Neural cell (in vitro differentiated cells): ENCODE data around the gene FAM229B. TPM values are rescaled to one million over a fixed set of nuclear protein-coding genes. Genes with fewer than 3 reads are reported as not detected.

Experiments
- H2AFZ ChIP-seq: fragments of 200-600, 300-800 bp; sonication (generic), shearing (Covaris generic); 2 replicates; pipeline ENCODE4 v1.6.0; 2014; ENCODE audit warnings: low read depth, mild to moderate bottlenecking, antibody characterized with exemption, low read length, moderate library complexity
- H3F3A ChIP-seq: fragments of 200-600 bp; shearing (Covaris generic); 2 replicates; pipeline ENCODE4 v1.6.1; 2016; ENCODE audit warnings: mild to moderate bottlenecking, moderate library complexity, mixed read lengths, antibody characterized with exemption, low read length; ENCODE audit not compliant: insufficient read depth, poor library complexity, severe bottlenecking
- H3K27ac ChIP-seq: fragments of 200-600, 300-800 bp; sonication (generic), shearing (Covaris generic); 2 replicates; pipeline ENCODE4 v1.5.1; 2014; ENCODE audit warnings: mild to moderate bottlenecking, low read length, moderate library complexity
- H3K27me3 ChIP-seq: fragments of 300-800, 200-600 bp; sonication (generic), shearing (Covaris generic); 2 replicates; pipeline ENCODE4 v1.6.0; 2014; ENCODE audit warnings: mild to moderate bottlenecking, low read depth, low read length, moderate library complexity; ENCODE audit not compliant: insufficient read depth
- H3K36me3 ChIP-seq: fragments of 300-800, 200-600 bp; sonication (generic), shearing (Covaris generic); 2 replicates; pipeline ENCODE4 v1.5.1; 2014; ENCODE audit warnings: mild to moderate bottlenecking, antibody characterized with exemption, low read length, moderate library complexity; ENCODE audit not compliant: insufficient read depth
- H3K4me2 ChIP-seq: fragments of 300-800, 200-600 bp; sonication (generic), shearing (Covaris generic); 2 replicates; pipeline ENCODE4 v1.6.0; 2014; ENCODE audit warnings: mild to moderate bottlenecking, low read length
- H3K4me3 ChIP-seq: fragments of 300-800, 200-600 bp; sonication (generic), shearing (Covaris generic); 2 replicates; pipeline ENCODE4 v1.5.1; 2014; ENCODE audit warnings: mild to moderate bottlenecking, low read length, moderate library complexity
- H3K79me2 ChIP-seq: fragments of 200-600 bp; shearing (Covaris generic); replicated peaks from 2 replicates; pipeline ENCODE4 v1.6.0; 2014; ENCODE audit warnings: mild to moderate bottlenecking, low read length, moderate library complexity; ENCODE audit not compliant: insufficient read depth
- H3K9ac ChIP-seq: fragments of 300-800, 200-600 bp; sonication (generic), shearing (Covaris generic); 2 replicates; pipeline ENCODE4 v1.6.1; 2016; ENCODE audit warnings: mild to moderate bottlenecking, low read length, mixed read lengths
- H3K9me2 ChIP-seq: fragments of 200-600 bp; shearing (Covaris generic); 2 replicates; pipeline ENCODE4 v1.6.1; 2016; ENCODE audit warnings: mild to moderate bottlenecking, low read length, mixed read lengths; ENCODE audit not compliant: insufficient read depth
- H3K9me3 ChIP-seq: fragments of 200-600, 300-800 bp; sonication (generic), shearing (Covaris generic); 2 replicates; pipeline ENCODE4 v1.6.1; 2016; ENCODE audit warnings: mild to moderate bottlenecking, mixed run types, low read length, moderate library complexity, mixed read lengths
- H4K20me1 ChIP-seq: fragments of 200-600 bp; shearing (Covaris generic); 2 replicates; pipeline ENCODE4 v1.6.1; 2016; ENCODE audit warnings: mild to moderate bottlenecking, mixed run types; ENCODE audit not compliant: insufficient read depth
- CTCF ChIP-seq: fragments of 450-650 bp; IDR thresholded peaks from 2 replicates; pipeline ENCODE4 v1.5.1; 2014; ENCODE audit warnings: antibody characterized with exemption, mild to moderate bottlenecking, moderate library complexity; ENCODE audit not compliant: poor library complexity, severe bottlenecking
- EP300 ChIP-seq: fragments of 450-650 bp; conservative IDR thresholded peaks from 2 replicates; pipeline ENCODE4 v1.6.1; 2014; ENCODE audit warnings: antibody characterized with exemption, mild to moderate bottlenecking, moderate library complexity; ENCODE audit not compliant: poor library complexity, severe bottlenecking
- EZH2 ChIP-seq: fragments of 200-600, 300-800 bp; shearing (Covaris generic), sonication (generic); IDR thresholded peaks from 2 replicates; pipeline ENCODE4 v1.6.1; 2014; ENCODE audit warnings: antibody characterized with exemption, low read length, borderline replicate concordance, mild to moderate bottlenecking; ENCODE audit not compliant: insufficient read depth, poor library complexity, severe bottlenecking
- MXI1 ChIP-seq: fragments of 450-650 bp; conservative IDR thresholded peaks from 2 replicates; pipeline ENCODE4 v1.6.1; 2014; ENCODE audit warnings: antibody characterized with exemption, mild to moderate bottlenecking; ENCODE audit not compliant: poor library complexity, severe bottlenecking
- POLR2AphosphoS5 ChIP-seq: IDR thresholded peaks from 2 replicates; pipeline ENCODE4 v1.6.1; 2012
- RAD21 ChIP-seq: fragments of 450-650 bp; conservative IDR thresholded peaks from 2 replicates; pipeline ENCODE4 v1.6.1; 2014; ENCODE audit warnings: antibody characterized with exemption, mild to moderate bottlenecking, moderate library complexity
- SMC3 ChIP-seq: fragments of 450-650 bp; conservative IDR thresholded peaks from 2 replicates; pipeline ENCODE4 v1.6.1; 2014; ENCODE audit warnings: antibody characterized with exemption, mild to moderate bottlenecking, moderate library complexity; ENCODE audit not compliant: poor library complexity
- TAF1 ChIP-seq: IDR thresholded peaks from 2 replicates; pipeline ENCODE4 v1.6.1; 2012; ENCODE audit warnings: low read depth
- polyA plus RNA-seq: library from polyadenylated mRNA; depleted of rRNA; stranded (reverse); fragments of >200 nt; gene quantifications from 2 replicates; pipeline ENCODE4 v1.2.3, GENCODE V29; 2014
- TF ChIP-seq, protein P1 (sequence below): IDR thresholded peaks from 2 replicates; pipeline ENCODE4 v1.6.1; 2012; ENCODE audit warnings: borderline replicate concordance

FAM229B gene
- polyA plus RNA-seq, 1 donor from 2014 or later = 142 TPM

- H3F3A ChIP-seq = no peaks in the 10 kb centered on the region
- no peaks in the 10 kb centered on the region for H3K36me3 ChIP-seq
- no peak overlapping the region for H3K4me3 ChIP-seq
- no peak overlapping the region for H2AFZ ChIP-seq
- TF ChIP-seq, protein P1, sequence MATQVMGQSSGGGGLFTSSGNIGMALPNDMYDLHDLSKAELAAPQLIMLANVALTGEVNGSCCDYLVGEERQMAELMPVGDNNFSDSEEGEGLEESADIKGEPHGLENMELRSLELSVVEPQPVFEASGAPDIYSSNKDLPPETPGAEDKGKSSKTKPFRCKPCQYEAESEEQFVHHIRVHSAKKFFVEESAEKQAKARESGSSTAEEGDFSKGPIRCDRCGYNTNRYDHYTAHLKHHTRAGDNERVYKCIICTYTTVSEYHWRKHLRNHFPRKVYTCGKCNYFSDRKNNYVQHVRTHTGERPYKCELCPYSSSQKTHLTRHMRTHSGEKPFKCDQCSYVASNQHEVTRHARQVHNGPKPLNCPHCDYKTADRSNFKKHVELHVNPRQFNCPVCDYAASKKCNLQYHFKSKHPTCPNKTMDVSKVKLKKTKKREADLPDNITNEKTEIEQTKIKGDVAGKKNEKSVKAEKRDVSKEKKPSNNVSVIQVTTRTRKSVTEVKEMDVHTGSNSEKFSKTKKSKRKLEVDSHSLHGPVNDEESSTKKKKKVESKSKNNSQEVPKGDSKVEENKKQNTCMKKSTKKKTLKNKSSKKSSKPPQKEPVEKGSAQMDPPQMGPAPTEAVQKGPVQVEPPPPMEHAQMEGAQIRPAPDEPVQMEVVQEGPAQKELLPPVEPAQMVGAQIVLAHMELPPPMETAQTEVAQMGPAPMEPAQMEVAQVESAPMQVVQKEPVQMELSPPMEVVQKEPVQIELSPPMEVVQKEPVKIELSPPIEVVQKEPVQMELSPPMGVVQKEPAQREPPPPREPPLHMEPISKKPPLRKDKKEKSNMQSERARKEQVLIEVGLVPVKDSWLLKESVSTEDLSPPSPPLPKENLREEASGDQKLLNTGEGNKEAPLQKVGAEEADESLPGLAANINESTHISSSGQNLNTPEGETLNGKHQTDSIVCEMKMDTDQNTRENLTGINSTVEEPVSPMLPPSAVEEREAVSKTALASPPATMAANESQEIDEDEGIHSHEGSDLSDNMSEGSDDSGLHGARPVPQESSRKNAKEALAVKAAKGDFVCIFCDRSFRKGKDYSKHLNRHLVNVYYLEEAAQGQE = no peak
- TF ChIP-seq TAF1 = no peak
- TF ChIP-seq SMC3 = no peak
- TF ChIP-seq POLR2AphosphoS5 = no peak
- TF ChIP-seq EP300 = no peak
- H3K9ac ChIP-seq = no peak overlapping the region
- H3K4me2 ChIP-seq = no peak overlapping the region
- H3K79me2 ChIP-seq = no peaks in the 10 kb centered on the region
- H3K27me3 ChIP-seq = no peaks in the 10 kb centered on the region
- no peaks in the 10 kb centered on the region for H3K9me2 ChIP-seq
- H3K27ac ChIP-seq = no peak overlapping the region
- no peaks in the 10 kb centered on the region for H3K9me3 ChIP-seq
- H4K20me1 ChIP-seq = no peaks in the 10 kb centered on the region
These were observed 48.0 kb upstream of the FAM229B start for GRCh38 chr6:112039431-112039770.

- Histone ChIP-seq H3K27me3 (no peaks in the 10 kb centered on the region), H3K36me3 (no peaks in the 10 kb centered on the region), H3F3A (no peaks in the 10 kb centered on the region), H3K79me2 (no peaks in the 10 kb centered on the region), H3K9me2 (no peaks in the 10 kb centered on the region), H3K9ac (no peak overlapping the region), H2AFZ (no peak overlapping the region), H3K4me3 (no peak overlapping the region), H3K4me2 (no peak overlapping the region), H4K20me1 (no peaks in the 10 kb centered on the region), H3K9me3 (no peaks in the 10 kb centered on the region), H3K27ac (no peak overlapping the region)
- TF ChIP-seq, protein P1 = no peak
These were observed 46.4 kb upstream of the FAM229B start for GRCh38 chr6:112040956-112041355.

GRCh38 chr6:112041535-112041934 is 45.9 kb upstream of the FAM229B start:
- Histone ChIP-seq H3K27ac (no peak overlapping the region), H2AFZ (no peak overlapping the region), H3K36me3 (no peaks in the 10 kb centered on the region)

More at GRCh38 chr6:112041535-112041934, 45.9 kb upstream of the FAM229B start:
- Histone ChIP-seq H3K9me2 (no peaks in the 10 kb centered on the region), H3F3A (no peaks in the 10 kb centered on the region), H3K4me2 (no peak overlapping the region), H3K79me2 (no peaks in the 10 kb centered on the region), H3K9me3 (no peaks in the 10 kb centered on the region), H3K4me3 (no peak overlapping the region), H4K20me1 (no peaks in the 10 kb centered on the region), H3K27me3 (no peaks in the 10 kb centered on the region), H3K9ac (no peak overlapping the region)
- TF ChIP-seq SMC3 (no peak), EZH2 (no peak), MXI1 (no peak), RAD21 (no peak), POLR2AphosphoS5 (no peak), TAF1 (no peak), CTCF (no peak), EP300 (no peak)
- TF ChIP-seq, protein P1 = no peak
